ENCODE data around the gene FCAMR.

DNA sequence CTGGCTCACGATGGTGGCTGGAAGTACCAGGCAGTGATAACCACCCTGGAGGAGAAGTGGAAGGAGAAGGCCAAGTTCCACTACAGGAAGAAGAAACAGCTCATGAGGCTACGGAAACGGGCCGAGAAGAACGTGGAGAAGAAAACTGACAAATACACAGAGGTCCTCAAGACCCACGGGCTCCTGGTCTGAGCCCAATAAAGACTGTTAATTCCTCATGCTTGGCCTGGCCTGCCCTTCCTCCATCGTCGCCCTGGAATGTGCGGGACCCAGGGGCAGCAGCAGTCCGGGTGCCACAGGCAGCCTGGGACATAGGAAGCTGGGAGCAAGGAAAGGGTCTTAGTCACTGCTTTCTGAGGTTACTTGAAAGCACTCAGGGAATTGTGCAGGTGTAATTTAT lies 62.2 kb downstream of the FCAMR start:
- TF ChIP-seq, protein P1, sequence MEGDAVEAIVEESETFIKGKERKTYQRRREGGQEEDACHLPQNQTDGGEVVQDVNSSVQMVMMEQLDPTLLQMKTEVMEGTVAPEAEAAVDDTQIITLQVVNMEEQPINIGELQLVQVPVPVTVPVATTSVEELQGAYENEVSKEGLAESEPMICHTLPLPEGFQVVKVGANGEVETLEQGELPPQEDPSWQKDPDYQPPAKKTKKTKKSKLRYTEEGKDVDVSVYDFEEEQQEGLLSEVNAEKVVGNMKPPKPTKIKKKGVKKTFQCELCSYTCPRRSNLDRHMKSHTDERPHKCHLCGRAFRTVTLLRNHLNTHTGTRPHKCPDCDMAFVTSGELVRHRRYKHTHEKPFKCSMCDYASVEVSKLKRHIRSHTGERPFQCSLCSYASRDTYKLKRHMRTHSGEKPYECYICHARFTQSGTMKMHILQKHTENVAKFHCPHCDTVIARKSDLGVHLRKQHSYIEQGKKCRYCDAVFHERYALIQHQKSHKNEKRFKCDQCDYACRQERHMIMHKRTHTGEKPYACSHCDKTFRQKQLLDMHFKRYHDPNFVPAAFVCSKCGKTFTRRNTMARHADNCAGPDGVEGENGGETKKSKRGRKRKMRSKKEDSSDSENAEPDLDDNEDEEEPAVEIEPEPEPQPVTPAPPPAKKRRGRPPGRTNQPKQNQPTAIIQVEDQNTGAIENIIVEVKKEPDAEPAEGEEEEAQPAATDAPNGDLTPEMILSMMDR (IDR thresholded peaks at IDR 0.05) = no peak
- TF ChIP-seq POLR2A (IDR thresholded peaks at IDR 0.05) = no peak
